Measurements from ENCODE around the gene BLOC1S5.

The BLOC1S5 gene

GRCh38 chr6:8017705-8018104 is 46.5 kb downstream of the BLOC1S5 start:
- in situ Hi-C loops (cut with MboI; ENCODE audit: low pct_unique_long_range_greater_than_20kb, low sequenced_read_pairs, unreplicated experiment) = no loop called here
- DNase-seq (ENCODE audit: low spot score) = no peak
- no peak for TF ChIP-seq CTCF (IDR thresholded peaks at IDR 0.05; ENCODE audit: extremely low read depth, insufficient read depth, missing control alignments)

- DNase-seq (ENCODE audit: low spot score) = no peak
- in situ Hi-C loops (cut with MboI; ENCODE audit: low pct_unique_long_range_greater_than_20kb, low sequenced_read_pairs, unreplicated experiment) = no loop called here
- TF ChIP-seq CTCF (IDR thresholded peaks at IDR 0.05; ENCODE audit: extremely low read depth, insufficient read depth, missing control alignments) = no peak
Measured at GRCh38 chr6:8017276-8017701, 46.9 kb downstream of the BLOC1S5 start.

- DNase-seq (ENCODE audit: low spot score) = no peak
- no peak for TF ChIP-seq CTCF (IDR thresholded peaks at IDR 0.05; ENCODE audit: extremely low read depth, insufficient read depth, missing control alignments)
- in situ Hi-C loops (cut with MboI; ENCODE audit: low pct_unique_long_range_greater_than_20kb, low sequenced_read_pairs, unreplicated experiment) = no loop called here
Measured at GRCh38 chr6:8014947-8015346, 49.2 kb downstream of the BLOC1S5 start.

GRCh38 chr6:8013763-8014162 is 50.4 kb downstream of the BLOC1S5 start:
- in situ Hi-C loops (cut with MboI; ENCODE audit: low pct_unique_long_range_greater_than_20kb, low sequenced_read_pairs, unreplicated experiment) = no loop called here
- TF ChIP-seq CTCF (IDR thresholded peaks at IDR 0.05; ENCODE audit: extremely low read depth, insufficient read depth, missing control alignments) = no peak
- no peak for DNase-seq (ENCODE audit: low spot score)

GRCh38 chr6:8006208-8006607 is 58.0 kb downstream of the BLOC1S5 start:
- TF ChIP-seq CTCF (IDR thresholded peaks at IDR 0.05; ENCODE audit: extremely low read depth, insufficient read depth, missing control alignments) = peak; percentile 37
- in situ Hi-C loops (cut with MboI; ENCODE audit: low pct_unique_long_range_greater_than_20kb, low sequenced_read_pairs, unreplicated experiment) = no loop called here
- DNase-seq (ENCODE audit: low spot score) = peak; percentile 42

- DNase-seq (ENCODE audit: low spot score) = no peak
- in situ Hi-C loops (cut with MboI; ENCODE audit: low pct_unique_long_range_greater_than_20kb, low sequenced_read_pairs, unreplicated experiment) = no loop called here
Measured at GRCh38 chr6:8005136-8005535, 59.1 kb downstream of the BLOC1S5 start.

More at GRCh38 chr6:8005136-8005535, 59.1 kb downstream of the BLOC1S5 start:
- no peak for TF ChIP-seq CTCF (IDR thresholded peaks at IDR 0.05; ENCODE audit: extremely low read depth, insufficient read depth, missing control alignments)
